Thoracic aorta (tissue), 2 donors: ENCODE measurements around the gene MRPS35. TPM values are rescaled to one million over a fixed set of nuclear protein-coding genes. Genes with fewer than 3 reads are reported as not detected.

Source experiments
- ATAC-seq: fragments of 150-250 bp; one replicate; pipeline ENCODE4 v1.8.0; 2017; ENCODE audit warnings: low read depth; ENCODE audit not compliant: insufficient number of reproducible peaks, low FRiP score
- DNase-seq: peaks from one replicate; pipeline ENCODE4 v3.0.0-alpha.2; 2020; ENCODE audit warnings: low spot score
- H3K27ac ChIP-seq, 2 donors: fragments of 200-600 bp; sonication (generic); 1 replicate in 1 of 2; 2 replicates in 1 of 2; pipeline ENCODE4 v1.5.1; 2016; ENCODE audit warnings: mild to moderate bottlenecking in 2 of 2, moderate library complexity in 2 of 2
- H3K27me3 ChIP-seq: fragments of 200-600 bp; sonication (generic); replicated peaks from 2 replicates; pipeline ENCODE4 v1.6.0; 2016; ENCODE audit warnings: mild to moderate bottlenecking; ENCODE audit not compliant: insufficient read depth
- H3K36me3 ChIP-seq: fragments of 200-600 bp; sonication (generic); one replicate; pipeline ENCODE4 v1.5.1; 2016
- H3K4me1 ChIP-seq, 2 donors: fragments of 200-600 bp; sonication (generic); 1 replicate in 1 of 2; 2 replicates in 1 of 2; pipeline versions ENCODE4 v1.5.1 to v1.6.0; 2016; ENCODE audit warnings: low read depth in 2 of 2, mild to moderate bottlenecking in 1 of 2; ENCODE audit not compliant: control insufficient read depth in 1 of 2
- H3K4me3 ChIP-seq: fragments of 200-600 bp; sonication (generic); 2 replicates; pipeline ENCODE4 v1.5.1; 2016; ENCODE audit warnings: mild to moderate bottlenecking
- H3K9me3 ChIP-seq: fragments of 200-600 bp; sonication (generic); 2 replicates; pipeline ENCODE4 v1.5.1; 2016
- CTCF ChIP-seq: fragments of 200-600 bp; sonication (generic); IDR thresholded peaks from one replicate; pipeline ENCODE4 v1.5.1; 2019; ENCODE audit warnings: antibody characterized with exemption
- total RNA-seq, 2 donors: library from RNA; depleted of rRNA; stranded (reverse); fragments of >200 nt; gene quantifications; one replicate each; pipeline versions ENCODE4 v1.1.0 to v1.2.3, GENCODE V29; 2016

Gene MRPS35
- total RNA-seq, 2 donors from 2014 or later = 32.7 to 55.9 TPM

DNA sequence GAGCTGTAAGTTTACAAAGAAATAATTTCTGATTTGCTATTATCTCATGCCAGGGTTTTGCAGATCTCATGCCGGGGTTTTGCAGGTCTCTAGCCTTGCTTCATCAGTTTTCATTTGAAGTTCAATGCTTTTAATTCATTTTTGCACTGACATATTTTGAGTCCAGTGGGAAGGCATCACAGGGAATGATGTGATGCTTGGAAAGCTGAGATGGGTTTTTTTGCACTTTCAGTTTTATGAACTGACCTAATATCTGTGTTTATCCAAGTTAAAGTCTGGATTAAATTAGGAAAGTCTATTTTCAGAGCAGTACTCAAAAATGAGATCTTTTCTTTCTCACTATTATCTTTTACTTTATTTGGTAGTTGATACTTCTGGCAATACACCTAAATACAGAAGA lies 38.0 kb upstream of the MRPS35 start:
- ATAC-seq (peak; percentile 70), DNase-seq (no peak)
- H3K4me1 ChIP-seq = peaks cover 13 to 51% of the 10 kb centered on the region in 2 donors
- H3K27ac ChIP-seq = peak overlapping the region; percentile 73 to 82
- peaks cover 14% of the 10 kb centered on the region for H3K36me3 ChIP-seq
- no peak for TF ChIP-seq CTCF
- H3K9me3 ChIP-seq = no peaks in the 10 kb centered on the region
- no peaks in the 10 kb centered on the region for H3K27me3 ChIP-seq
- peak overlapping the region; percentile 43 for H3K4me3 ChIP-seq

GRCh38 chr12:27673101-27673718 lies 37.4 kb upstream of the MRPS35 start:
- no peak for TF ChIP-seq CTCF
- Histone ChIP-seq H3K4me3 (peak overlapping the region; percentile 43), H3K9me3 (no peaks in the 10 kb centered on the region), H3K4me1 (peaks cover 10 to 45% of the 10 kb centered on the region in 2 donors), H3K27ac (peak overlapping the region; percentile 73 to 82), H3K36me3 (peaks cover 14% of the 10 kb centered on the region), H3K27me3 (no peaks in the 10 kb centered on the region)
- no peak for DNase-seq
- ATAC-seq = no peak

- H3K4me1 ChIP-seq = peaks cover 10 to 36% of the 10 kb centered on the region in 2 donors
- H3K27ac ChIP-seq = peak overlapping the region; percentile 73 to 82
- no peaks in the 10 kb centered on the region for H3K9me3 ChIP-seq
- no peak overlapping the region for H3K4me3 ChIP-seq
- ATAC-seq (no peak), DNase-seq (no peak)
- TF ChIP-seq CTCF = no peak
- peaks cover 22% of the 10 kb centered on the region for H3K36me3 ChIP-seq
- H3K27me3 ChIP-seq = no peaks in the 10 kb centered on the region
Measured at GRCh38 chr12:27674989-27675388, 35.6 kb upstream of the MRPS35 start.

DNA sequence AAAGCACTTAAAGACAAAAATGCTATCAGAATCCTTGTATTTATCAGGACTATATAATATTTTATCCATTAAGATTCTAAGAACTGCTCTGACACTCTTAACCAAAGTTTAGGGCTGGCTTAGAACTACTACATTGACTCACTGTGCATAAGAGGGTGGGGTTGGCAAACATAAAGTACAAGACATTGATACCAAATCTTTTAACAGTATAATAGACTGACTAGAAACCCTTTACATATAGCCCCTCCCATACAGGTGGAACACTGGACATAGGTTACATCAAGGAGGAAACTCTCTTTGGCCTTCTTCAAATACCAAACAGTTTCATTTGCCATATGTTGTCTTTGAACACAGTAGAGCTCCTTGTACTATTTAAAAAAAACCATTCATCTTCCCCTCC lies 30.0 kb upstream of the MRPS35 start:
- no peaks in the 10 kb centered on the region for H3K4me1 ChIP-seq
- DNase-seq (no peak), ATAC-seq (no peak)
- TF ChIP-seq CTCF = no peak
- H3K27ac ChIP-seq = no peak overlapping the region
- H3K27me3 ChIP-seq = no peaks in the 10 kb centered on the region
- H3K4me3 ChIP-seq = no peak overlapping the region
- H3K9me3 ChIP-seq = no peaks in the 10 kb centered on the region
- peaks cover 53% of the 10 kb centered on the region for H3K36me3 ChIP-seq

DNA sequence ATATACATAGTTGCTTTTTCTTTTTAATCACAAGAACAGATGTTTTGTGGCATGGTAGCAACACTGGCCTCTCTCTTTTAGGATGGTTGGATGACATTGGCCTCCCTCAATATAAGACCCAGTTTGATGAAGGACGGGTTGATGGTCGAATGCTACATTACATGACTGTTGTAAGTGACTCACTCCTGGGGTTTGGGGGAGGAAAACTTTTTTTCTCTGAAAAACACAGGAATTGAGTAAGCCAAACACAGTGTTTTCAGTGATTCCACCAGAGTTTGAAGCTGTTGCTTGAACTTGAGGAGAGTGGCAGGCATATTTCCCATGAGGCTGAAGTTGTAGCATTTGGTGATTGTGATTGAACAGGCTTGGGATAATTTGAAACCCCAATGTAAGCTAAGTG lies 28.1 kb upstream of the MRPS35 start:
- Histone ChIP-seq H3K27ac (no peak overlapping the region), H3K36me3 (peaks cover 46% of the 10 kb centered on the region), H3K4me3 (no peak overlapping the region), H3K27me3 (no peaks in the 10 kb centered on the region), H3K9me3 (no peaks in the 10 kb centered on the region), H3K4me1 (no peaks in the 10 kb centered on the region)
- no peak for DNase-seq
- ATAC-seq = no peak
- TF ChIP-seq CTCF = no peak
